Activated T-cell treated with anti-CD3 and anti-CD28 coated beads, Interleukin-2, amount 50 U/mL, for 1 hour (primary cell): ENCODE data around the gene GNL3L.
"Not testable (repeated sequence)": the region's sequence is repeated elsewhere in the genome, so short reads cannot be mapped to it uniquely, and the experiment has no call there.

ENCODE experiments used
- DNase-seq: peaks from one replicate; pipeline ENCODE4 v3.0.0-alpha.2; 2020

GNL3L gene

GRCh38 chrX:54529552-54530356, at the start of gene GNL3L:
TSS of gene GNL3L (plus strand) at chrX:54530219. CDS start at chrX:54532567, 2,348 bp downstream.
- peak; percentile 83 for DNase-seq

- DNase-seq = no peak
Observed at GRCh38 chrX:54482839-54483593, 47.0 kb upstream of the GNL3L start.

- DNase-seq = no peak
Observed at GRCh38 chrX:54483946-54484345, 46.1 kb upstream of the GNL3L start.

- no peak for DNase-seq
Observed at GRCh38 chrX:54484666-54485065, 45.4 kb upstream of the GNL3L start.

- DNase-seq = not testable (repeated sequence)
Observed at GRCh38 chrX:54489819-54490218, 40.2 kb upstream of the GNL3L start.

GRCh38 chrX:54492340-54492739, 37.7 kb upstream of the GNL3L start:
- DNase-seq = no peak

- no peak for DNase-seq
Observed at GRCh38 chrX:54494166-54494988, 35.6 kb upstream of the GNL3L start.

GRCh38 chrX:54494989-54495813, 34.8 kb upstream of the GNL3L start:
- no peak for DNase-seq

- DNase-seq = peak; percentile 52
Observed at GRCh38 chrX:54495814-54496516, 34.1 kb upstream of the GNL3L start, which contains the start of gene FGD1. TSS of gene FGD1 (minus strand) at chrX:54496234. CDS start at chrX:54495432, 802 bp downstream.

GRCh38 chrX:54496517-54496852, 33.5 kb upstream of the GNL3L start:
- DNase-seq = no peak

GRCh38 chrX:54496936-54497335, 33.1 kb upstream of the GNL3L start:
- DNase-seq = no peak

- no peak for DNase-seq
Observed at GRCh38 chrX:54509400-54509799, 20.6 kb upstream of the GNL3L start.

GRCh38 chrX:54529151-54529550, 868 bp upstream of the GNL3L start:
- DNase-seq = no peak

GRCh38 chrX:54530357-54530900, 410 bp downstream of the GNL3L start:
- DNase-seq = no peak

GRCh38 chrX:54534271-54534670, 4.3 kb downstream of the GNL3L start:
- no peak for DNase-seq

GRCh38 chrX:54540289-54540688, 10.3 kb downstream of the GNL3L start:
- no peak for DNase-seq

GRCh38 chrX:54542239-54542638, 12.2 kb downstream of the GNL3L start:
- DNase-seq = not testable (repeated sequence)

- DNase-seq = no peak
Observed at GRCh38 chrX:54550821-54551220, 20.8 kb downstream of the GNL3L start.

GRCh38 chrX:54551801-54552200, 21.8 kb downstream of the GNL3L start:
- DNase-seq = no peak

- DNase-seq = not testable (repeated sequence)
Observed at GRCh38 chrX:54555006-54555405, 25.0 kb downstream of the GNL3L start.

GRCh38 chrX:54560411-54560810, 30.4 kb downstream of the GNL3L start:
- no peak for DNase-seq
